ENCODE measurements around the gene SMYD1. TPM values are rescaled to one million over a fixed set of nuclear protein-coding genes. Genes with fewer than 3 reads are reported as not detected.

Gene SMYD1
- polyA plus RNA-seq, 1 donor from 2014 or later, result not detected

DNA sequence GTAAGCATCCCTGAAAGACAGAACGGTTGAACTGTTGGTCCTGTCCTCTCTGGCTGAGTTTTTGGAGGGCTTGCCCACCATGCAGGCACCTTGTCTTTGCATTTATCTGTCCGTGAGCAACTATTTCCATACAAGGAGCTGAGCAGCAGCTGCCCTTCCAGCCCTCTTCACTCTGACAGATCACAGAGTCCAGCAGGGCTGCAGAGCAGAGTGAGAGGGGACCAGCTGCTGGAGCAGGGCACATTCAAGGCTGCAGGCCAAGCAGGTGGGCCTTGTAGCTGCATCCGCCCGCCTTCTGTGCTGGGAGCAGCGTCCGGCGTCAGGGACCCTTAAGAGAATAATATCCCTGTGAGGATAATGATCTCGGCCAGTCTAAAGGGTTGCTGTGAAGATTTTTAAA, 9.5 kb downstream of the SMYD1 start:
- no peaks in the 10 kb centered on the region for H3K9me2 ChIP-seq (ENCODE audit: insufficient read depth, low read length)
- no peaks in the 10 kb centered on the region for H3K27me3 ChIP-seq (ENCODE audit: insufficient read depth, low read depth, low read length)
- no peak overlapping the region for H3K4me2 ChIP-seq (ENCODE audit: low read length)
- TF ChIP-seq EZH2 (IDR thresholded peaks at IDR 0.05; ENCODE audit: borderline replicate concordance, insufficient read depth, low read length, poor library complexity, severe bottlenecking) (no peak), REST (IDR thresholded peaks at IDR 0.05; ENCODE audit: borderline replicate concordance) (no peak), EP300 (conservative IDR thresholded peaks at IDR 0.05; ENCODE audit: poor library complexity, severe bottlenecking) (no peak), MXI1 (conservative IDR thresholded peaks at IDR 0.05; ENCODE audit: poor library complexity, severe bottlenecking) (no peak), CTCF (IDR thresholded peaks at IDR 0.05; ENCODE audit: poor library complexity, severe bottlenecking) (no peak), SMC3 (conservative IDR thresholded peaks at IDR 0.05; ENCODE audit: poor library complexity) (no peak), TAF1 (IDR thresholded peaks at IDR 0.05; ENCODE audit: low read depth) (no peak), RAD21 (conservative IDR thresholded peaks at IDR 0.05) (no peak), POLR2AphosphoS5 (IDR thresholded peaks at IDR 0.05) (no peak)
- H3K79me2 ChIP-seq (replicated peaks; ENCODE audit: insufficient read depth, low read length), result no peaks in the 10 kb centered on the region
- no peaks in the 10 kb centered on the region for H3K9me3 ChIP-seq (ENCODE audit: low read length)
- H3K9ac ChIP-seq (ENCODE audit: low read length), result no peak overlapping the region
- H3F3A ChIP-seq (ENCODE audit: insufficient read depth, low read length, poor library complexity, severe bottlenecking), result no peaks in the 10 kb centered on the region
- no peak overlapping the region for H3K4me3 ChIP-seq (ENCODE audit: low read length)
- H3K27ac ChIP-seq (ENCODE audit: low read length), result no peak overlapping the region
- H4K20me1 ChIP-seq (ENCODE audit: insufficient read depth), result no peaks in the 10 kb centered on the region
- H3K36me3 ChIP-seq (ENCODE audit: insufficient read depth, low read length), result no peaks in the 10 kb centered on the region
- H2AFZ ChIP-seq (ENCODE audit: low read depth, low read length), result no peak overlapping the region

- Histone ChIP-seq H3K27me3 (ENCODE audit: insufficient read depth, low read depth, low read length) (no peaks in the 10 kb centered on the region), H3K4me3 (ENCODE audit: low read length) (no peak overlapping the region), H3F3A (ENCODE audit: insufficient read depth, low read length, poor library complexity, severe bottlenecking) (no peaks in the 10 kb centered on the region), H4K20me1 (ENCODE audit: insufficient read depth) (no peaks in the 10 kb centered on the region), H3K9ac (ENCODE audit: low read length) (no peak overlapping the region), H3K9me3 (ENCODE audit: low read length) (no peaks in the 10 kb centered on the region), H2AFZ (ENCODE audit: low read depth, low read length) (no peak overlapping the region), H3K27ac (ENCODE audit: low read length) (no peak overlapping the region), H3K36me3 (ENCODE audit: insufficient read depth, low read length) (no peaks in the 10 kb centered on the region), H3K4me2 (ENCODE audit: low read length) (no peak overlapping the region), H3K9me2 (ENCODE audit: insufficient read depth, low read length) (no peaks in the 10 kb centered on the region), H3K79me2 (replicated peaks; ENCODE audit: insufficient read depth, low read length) (no peaks in the 10 kb centered on the region)
- TF ChIP-seq TAF1 (IDR thresholded peaks at IDR 0.05; ENCODE audit: low read depth), result no peak
- TF ChIP-seq EZH2 (IDR thresholded peaks at IDR 0.05; ENCODE audit: borderline replicate concordance, insufficient read depth, low read length, poor library complexity, severe bottlenecking), result no peak
- TF ChIP-seq REST (IDR thresholded peaks at IDR 0.05; ENCODE audit: borderline replicate concordance), result no peak
- no peak for TF ChIP-seq SMC3 (conservative IDR thresholded peaks at IDR 0.05; ENCODE audit: poor library complexity)
- TF ChIP-seq RAD21 (conservative IDR thresholded peaks at IDR 0.05), result no peak
- TF ChIP-seq EP300 (conservative IDR thresholded peaks at IDR 0.05; ENCODE audit: poor library complexity, severe bottlenecking), result no peak
- TF ChIP-seq POLR2AphosphoS5 (IDR thresholded peaks at IDR 0.05), result no peak
- TF ChIP-seq CTCF (IDR thresholded peaks at IDR 0.05; ENCODE audit: poor library complexity, severe bottlenecking), result no peak
- TF ChIP-seq MXI1 (conservative IDR thresholded peaks at IDR 0.05; ENCODE audit: poor library complexity, severe bottlenecking), result no peak
Observed at GRCh38 chr2:88078643-88079172, 11.1 kb downstream of the SMYD1 start.

All from neural cell (in vitro differentiated cells).